Limb (tissue), 2 donors: Measurements from ENCODE around the gene MROH7.

Experiments used
- DNase-seq, 2 donors: peaks; one replicate each; pipeline ENCODE4 v3.0.0-alpha.2; 2016; ENCODE audit errors: extremely low spot score in 2 of 2

MROH7 gene

GRCh38 chr1:54649921-54650320, 8.3 kb downstream of the MROH7 start:
- DNase-seq: no peak

GRCh38 chr1:54650417-54650816, 8.8 kb downstream of the MROH7 start:
- DNase-seq: no peak

GRCh38 chr1:54651608-54652007, 10.0 kb downstream of the MROH7 start:
- DNase-seq: no peak

- no peak for DNase-seq
Measured at GRCh38 chr1:54652168-54652567, 10.6 kb downstream of the MROH7 start.

GRCh38 chr1:54653036-54653435, 11.4 kb downstream of the MROH7 start:
- no peak for DNase-seq

- DNase-seq: no peak
Measured at GRCh38 chr1:54658164-54658913, 16.8 kb downstream of the MROH7 start.

- DNase-seq: no peak
Measured at GRCh38 chr1:54663725-54664124, 22.1 kb downstream of the MROH7 start.

GRCh38 chr1:54664364-54664763, 22.8 kb downstream of the MROH7 start:
- no peak for DNase-seq

- DNase-seq: no peak
Measured at GRCh38 chr1:54665852-54666251, 24.3 kb downstream of the MROH7 start.

GRCh38 chr1:54666333-54666732, 24.7 kb downstream of the MROH7 start:
- DNase-seq: no peak

- DNase-seq: no peak
Measured at GRCh38 chr1:54667797-54668196, 26.2 kb downstream of the MROH7 start.

- DNase-seq: no peak
Measured at GRCh38 chr1:54668567-54668966, 27.0 kb downstream of the MROH7 start.

- DNase-seq: peak in 1 of 2 donors; percentile 43
Measured at GRCh38 chr1:54671985-54672608, 30.5 kb downstream of the MROH7 start.

- no peak for DNase-seq
Measured at GRCh38 chr1:54678776-54679643, 37.4 kb downstream of the MROH7 start.

GRCh38 chr1:54679706-54680105, 38.1 kb downstream of the MROH7 start:
- no peak for DNase-seq

- DNase-seq: no peak
Measured at GRCh38 chr1:54680387-54680786, 38.8 kb downstream of the MROH7 start.

GRCh38 chr1:54681358-54681757, 39.8 kb downstream of the MROH7 start:
- DNase-seq: peak in 1 of 2 donors; percentile 67

GRCh38 chr1:54683453-54683852, 41.9 kb downstream of the MROH7 start:
- DNase-seq: no peak

- DNase-seq: no peak
Measured at GRCh38 chr1:54685335-54685905, 43.8 kb downstream of the MROH7 start.

GRCh38 chr1:54686155-54686554, 44.6 kb downstream of the MROH7 start:
- no peak for DNase-seq

GRCh38 chr1:54694771-54695170, 53.2 kb downstream of the MROH7 start:
- no peak for DNase-seq

GRCh38 chr1:54695221-54695620, 53.6 kb downstream of the MROH7 start:
- no peak for DNase-seq
